Measurements from ENCODE around the gene DDX24. TPM values are rescaled to one million over a fixed set of nuclear protein-coding genes. Genes with fewer than 3 reads are reported as not detected.

Gene DDX24
- total RNA-seq, 2 experiments from 2014 or later, result 81.5 to 172 TPM

- Histone ChIP-seq H4K20me1 (ENCODE audit: insufficient read depth, low read length) (no peaks in the 10 kb centered on the region), H3K27ac (ENCODE audit: low read depth, low read length, poor library complexity, severe bottlenecking) (no peak overlapping the region), H3K79me2 (ENCODE audit: insufficient read depth, low read depth, low read length) (no peaks in the 10 kb centered on the region), H3K4me3 (ENCODE audit: low read depth, low read length, poor library complexity, severe bottlenecking) (no peak overlapping the region), H3K4me2 (ENCODE audit: low read length) (no peak overlapping the region), H3K36me3 (ENCODE audit: insufficient read depth, low read length) (no peaks in the 10 kb centered on the region), H2AFZ (ENCODE audit: low read length) (no peak overlapping the region), H3K9me2 (ENCODE audit: insufficient read depth, low read length) (no peaks in the 10 kb centered on the region), H3K4me1 (ENCODE audit: insufficient read depth, low read length, poor library complexity, severe bottlenecking) (no peaks in the 10 kb centered on the region), H3K9me3 (ENCODE audit: low read length) (no peaks in the 10 kb centered on the region)
- DNase-seq (ENCODE audit: low spot score), result no peak
- intact Hi-C loops (cut with micrococcal nuclease; ENCODE audit: unreplicated experiment), result no loop called here
- BruUV-seq (replicated peaks), result no TSS peak
- POLR2A ChIA-PET, result no interaction called here
- CTCF ChIA-PET (ENCODE audit: unreplicated experiment), result interaction anchor here (0.6 kb wide), 1 partner anchor 458 kb away, joined by 3 read pairs; no protein-coding TSS in a partner anchor
- TF ChIP-seq EZH2phosphoT487 (IDR thresholded peaks at IDR 0.05; ENCODE audit: borderline replicate concordance, low read depth, low read length) (no peak), CTCF (conservative IDR thresholded peaks at IDR 0.05; ENCODE audit: low read length) (no peak)
Measured at GRCh38 chr14:94113908-94114588, 33.0 kb upstream of the DDX24 start.

GRCh38 chr14:94113490-94113889, 32.5 kb upstream of the DDX24 start:
- Histone ChIP-seq H3K9me2 (ENCODE audit: insufficient read depth, low read length) (no peaks in the 10 kb centered on the region), H3K9me3 (ENCODE audit: low read length) (no peaks in the 10 kb centered on the region), H4K20me1 (ENCODE audit: insufficient read depth, low read length) (no peaks in the 10 kb centered on the region), H3K79me2 (ENCODE audit: insufficient read depth, low read depth, low read length) (no peaks in the 10 kb centered on the region), H3K4me3 (ENCODE audit: low read depth, low read length, poor library complexity, severe bottlenecking) (no peak overlapping the region), H3K4me1 (ENCODE audit: insufficient read depth, low read length, poor library complexity, severe bottlenecking) (no peaks in the 10 kb centered on the region), H3K36me3 (ENCODE audit: insufficient read depth, low read length) (no peaks in the 10 kb centered on the region), H3K4me2 (ENCODE audit: low read length) (no peak overlapping the region), H2AFZ (ENCODE audit: low read length) (no peak overlapping the region), H3K27ac (ENCODE audit: low read depth, low read length, poor library complexity, severe bottlenecking) (no peak overlapping the region)
- DNase-seq (ENCODE audit: low spot score), result no peak
- ChIA-PET POLR2A (no interaction called here), CTCF (ENCODE audit: unreplicated experiment) (no interaction called here)
- no TSS peak for BruUV-seq (replicated peaks)
- TF ChIP-seq EZH2phosphoT487 (IDR thresholded peaks at IDR 0.05; ENCODE audit: borderline replicate concordance, low read depth, low read length), result no peak
- TF ChIP-seq CTCF (conservative IDR thresholded peaks at IDR 0.05; ENCODE audit: low read length), result no peak
- intact Hi-C loops (cut with micrococcal nuclease; ENCODE audit: unreplicated experiment), result no loop called here

GRCh38 chr14:94113073-94113472, 32.1 kb upstream of the DDX24 start:
- Histone ChIP-seq H2AFZ (ENCODE audit: low read length) (no peak overlapping the region), H3K9me2 (ENCODE audit: insufficient read depth, low read length) (no peaks in the 10 kb centered on the region), H3K4me1 (ENCODE audit: insufficient read depth, low read length, poor library complexity, severe bottlenecking) (no peaks in the 10 kb centered on the region), H3K4me2 (ENCODE audit: low read length) (no peak overlapping the region), H3K36me3 (ENCODE audit: insufficient read depth, low read length) (no peaks in the 10 kb centered on the region), H3K27ac (ENCODE audit: low read depth, low read length, poor library complexity, severe bottlenecking) (no peak overlapping the region), H3K9me3 (ENCODE audit: low read length) (no peaks in the 10 kb centered on the region), H3K4me3 (ENCODE audit: low read depth, low read length, poor library complexity, severe bottlenecking) (no peak overlapping the region), H4K20me1 (ENCODE audit: insufficient read depth, low read length) (no peaks in the 10 kb centered on the region), H3K79me2 (ENCODE audit: insufficient read depth, low read depth, low read length) (no peaks in the 10 kb centered on the region)
- CTCF ChIA-PET (ENCODE audit: unreplicated experiment), result no interaction called here
- no peak for DNase-seq (ENCODE audit: low spot score)
- BruUV-seq (replicated peaks), result no TSS peak
- no peak for TF ChIP-seq CTCF (conservative IDR thresholded peaks at IDR 0.05; ENCODE audit: low read length)
- intact Hi-C loops (cut with micrococcal nuclease; ENCODE audit: unreplicated experiment), result no loop called here
- POLR2A ChIA-PET, result no interaction called here

All from OCI-LY7 (cell line).